MCF 10A (cell line): ENCODE measurements around the gene MINDY1. TPM values are rescaled to one million over a fixed set of nuclear protein-coding genes. Genes with fewer than 3 reads are reported as not detected.
A peak's percentile ranks its signal among the peaks of the same experiment; 100 is the strongest.

Experiments
- BruUV-seq: library from RNA; stranded (reverse); fragments of 400-500 nt; replicated peaks from 2 replicates; lab custom pipeline; 2021; lab: Mats Ljungman, UMichigan
- CTCF ChIA-PET: fragments of 300-600 bp; sonication (Branson Sonifier 250); formaldehyde crosslinking; extraction: SDS; loops from one replicate; lab custom pipeline; 2021; ENCODE audit warnings: antibody characterized with exemption, inconsistent platforms; lab: Yijun Ruan, JAX
- POLR2A ChIA-PET: fragments of 300-600, 350-650 bp; sonication (Branson Sonifier 250); formaldehyde crosslinking; extraction: SDS; loops from one replicate; lab custom pipeline; 2020; ENCODE audit warnings: antibody characterized with exemption, inconsistent platforms; lab: Yijun Ruan, JAX
- DNase-seq: peaks from one replicate; pipeline ENCODE4 v3.0.0-alpha.2; 2018; ENCODE audit not compliant: unreplicated experiment
- H3K27ac Mint-ChIP-seq: one replicate; pipeline ENCODE4 v1.8.0; 2022; ENCODE audit warnings: mild to moderate bottlenecking, low read depth, mixed read lengths; ENCODE audit not compliant: unreplicated experiment
- H3K27me3 Mint-ChIP-seq: one replicate; pipeline ENCODE4 v1.8.0; 2022; ENCODE audit warnings: mixed read lengths; ENCODE audit not compliant: insufficient read depth, unreplicated experiment
- H3K36me3 Mint-ChIP-seq: one replicate; pipeline ENCODE4 v1.8.0; 2022; ENCODE audit warnings: mild to moderate bottlenecking, moderate library complexity, mixed read lengths; ENCODE audit not compliant: insufficient read depth, unreplicated experiment
- H3K4me1 Mint-ChIP-seq: one replicate; pipeline ENCODE4 v1.8.0; 2022; ENCODE audit warnings: mixed read lengths; ENCODE audit not compliant: insufficient read depth, unreplicated experiment
- H3K4me3 Mint-ChIP-seq: one replicate; pipeline ENCODE4 v1.8.0; 2022; ENCODE audit warnings: mild to moderate bottlenecking, moderate library complexity, mixed read lengths; ENCODE audit not compliant: unreplicated experiment
- H3K9me3 Mint-ChIP-seq: one replicate; pipeline ENCODE4 v1.8.0; 2022; ENCODE audit warnings: mixed read lengths; ENCODE audit not compliant: unreplicated experiment
- intact Hi-C: fragments of 100-400 bp; cut with micrococcal nuclease; formaldehyde crosslinking; loops from 2 replicates; pipeline ENCODE4 v1.14.1; 2022
- total RNA-seq: library from RNA; stranded (reverse); gene quantifications from 2 replicates; pipeline ENCODE4 v1.2.3, GENCODE V29; 2022
- TF ChIP-seq, protein P1 (sequence below): fragments of 200-600 bp; IDR thresholded peaks from one replicate; pipeline ENCODE4 v1.8.0; 2022; ENCODE audit warnings: antibody characterized with exemption, mild to moderate bottlenecking; ENCODE audit not compliant: unreplicated experiment

The MINDY1 gene
- total RNA-seq, 1 experiment from 2014 or later = 8.9 TPM

DNA sequence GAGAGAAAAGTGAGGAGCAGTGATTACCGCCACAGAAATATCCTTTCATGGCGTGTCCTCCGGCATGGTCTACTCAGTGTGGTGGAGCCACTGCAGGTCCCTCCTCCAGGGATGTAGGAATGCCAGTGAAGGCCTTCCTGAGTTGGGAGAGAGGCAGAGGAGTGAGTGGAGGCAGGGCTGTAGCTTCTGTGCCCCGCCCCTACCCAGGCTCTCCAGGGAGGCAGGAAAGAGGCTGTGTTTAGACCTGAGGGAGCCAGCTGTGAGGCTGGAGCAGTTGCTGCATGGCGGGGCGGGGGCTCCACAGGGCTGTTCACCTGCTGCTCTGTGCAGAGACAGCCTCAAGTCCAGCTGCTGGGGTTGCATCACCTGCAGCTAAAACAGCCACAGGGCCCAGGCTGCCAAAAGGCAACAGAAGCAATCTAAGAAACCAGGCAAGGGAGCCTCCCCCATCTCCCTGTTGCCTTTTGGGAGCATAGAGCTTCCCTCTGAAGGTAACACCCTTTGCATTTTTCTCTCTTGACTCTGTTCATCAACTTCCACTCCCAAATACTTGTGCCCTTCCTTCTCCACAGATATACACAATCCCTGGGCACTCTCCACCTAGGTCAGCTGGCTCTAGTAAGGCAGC, 25.4 kb downstream of the MINDY1 start:
- no peak overlapping the region for H3K4me3 Mint-ChIP-seq
- no TSS peak for BruUV-seq
- CTCF ChIA-PET = interaction anchor here (0.6 to 14.2 kb wide), 10 partner anchors 11 to 423 kb away, joined by 3 to 302 read pairs (median 5); partner anchors contain the start of gene MINDY1

DNA sequence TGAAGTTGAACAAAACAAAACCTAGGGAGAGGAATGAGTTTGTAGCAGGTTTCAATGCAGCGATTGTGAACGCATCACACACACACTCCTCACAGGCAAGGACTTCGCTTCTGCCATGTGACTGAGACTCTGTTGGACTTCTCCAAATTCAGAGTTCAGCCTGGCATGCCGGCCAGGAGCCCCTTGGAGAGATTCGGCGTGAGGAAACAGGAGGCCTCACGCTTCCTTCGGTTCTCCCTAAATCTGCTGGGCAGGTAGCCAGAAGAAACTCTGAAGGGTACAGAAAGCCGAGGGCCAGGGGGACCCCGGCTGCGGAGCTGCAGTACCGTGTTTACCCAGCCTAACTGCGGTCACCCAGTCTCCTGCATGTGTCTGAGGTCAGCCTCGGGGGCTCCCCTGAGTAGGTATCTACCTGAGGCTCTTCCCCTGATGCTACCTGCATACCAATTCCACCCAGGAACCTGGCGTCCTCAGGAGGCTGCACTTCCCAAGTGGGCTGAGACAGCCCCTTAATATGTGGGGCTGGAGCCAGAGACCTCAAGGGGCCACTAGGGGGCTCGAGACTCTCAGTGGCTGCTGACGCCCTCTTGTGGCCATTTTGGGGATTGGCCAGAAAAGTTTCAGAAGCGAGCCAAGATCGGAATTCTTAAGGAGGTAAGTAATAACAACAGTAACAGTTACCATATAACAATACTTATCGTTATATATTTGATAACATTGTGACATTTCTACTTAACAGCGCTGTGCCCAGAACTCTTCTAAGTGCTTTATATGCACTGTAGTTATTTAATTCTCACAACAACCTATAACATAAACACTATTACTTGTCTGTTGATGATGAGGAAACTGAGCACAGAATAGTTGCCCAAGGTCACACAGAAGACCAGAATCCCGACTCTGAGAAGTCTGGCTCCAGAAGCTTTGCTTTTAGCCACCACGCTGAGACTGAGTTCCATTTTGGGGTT, 27.3 kb downstream of the MINDY1 start:
- Mint-ChIP-seq H3K4me3 (no peak overlapping the region), H3K4me1 (peaks cover 32% of the 10 kb centered on the region), H3K27me3 (no peaks in the 10 kb centered on the region), H3K27ac (no peak overlapping the region), H3K36me3 (no peaks in the 10 kb centered on the region), H3K9me3 (no peaks in the 10 kb centered on the region)
- CTCF ChIA-PET = interaction anchor here (0.6 to 14.2 kb wide), 27 partner anchors 9 to 626 kb away, joined by 3 to 302 read pairs (median 4); partner anchors contain the start of genes ADAMTSL4 and MINDY1
- intact Hi-C loops = loop anchor here (1.0 to 5.0 kb wide), 5 partner anchors 27 to 517 kb away; partner anchors contain the start of genes ENSA and MINDY1
- DNase-seq = peak; percentile 95
- POLR2A ChIA-PET = interaction anchor here (0.7 to 3.7 kb wide), 6 partner anchors 16 to 53 kb away, joined by 3 to 43 read pairs (median 15); partner anchors contain the start of genes MINDY1 and SETDB1
- no TSS peak for BruUV-seq
- TF ChIP-seq, protein P1, sequence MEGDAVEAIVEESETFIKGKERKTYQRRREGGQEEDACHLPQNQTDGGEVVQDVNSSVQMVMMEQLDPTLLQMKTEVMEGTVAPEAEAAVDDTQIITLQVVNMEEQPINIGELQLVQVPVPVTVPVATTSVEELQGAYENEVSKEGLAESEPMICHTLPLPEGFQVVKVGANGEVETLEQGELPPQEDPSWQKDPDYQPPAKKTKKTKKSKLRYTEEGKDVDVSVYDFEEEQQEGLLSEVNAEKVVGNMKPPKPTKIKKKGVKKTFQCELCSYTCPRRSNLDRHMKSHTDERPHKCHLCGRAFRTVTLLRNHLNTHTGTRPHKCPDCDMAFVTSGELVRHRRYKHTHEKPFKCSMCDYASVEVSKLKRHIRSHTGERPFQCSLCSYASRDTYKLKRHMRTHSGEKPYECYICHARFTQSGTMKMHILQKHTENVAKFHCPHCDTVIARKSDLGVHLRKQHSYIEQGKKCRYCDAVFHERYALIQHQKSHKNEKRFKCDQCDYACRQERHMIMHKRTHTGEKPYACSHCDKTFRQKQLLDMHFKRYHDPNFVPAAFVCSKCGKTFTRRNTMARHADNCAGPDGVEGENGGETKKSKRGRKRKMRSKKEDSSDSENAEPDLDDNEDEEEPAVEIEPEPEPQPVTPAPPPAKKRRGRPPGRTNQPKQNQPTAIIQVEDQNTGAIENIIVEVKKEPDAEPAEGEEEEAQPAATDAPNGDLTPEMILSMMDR = peak; percentile 100

More for the DNA sequence above, 25.4 kb downstream of the MINDY1 start:
- intact Hi-C loops = loop anchor here (5.0 kb wide), 1 partner anchor 429 kb away; no protein-coding TSS in a partner anchor
- H3K9me3 Mint-ChIP-seq = no peaks in the 10 kb centered on the region
- H3K27ac Mint-ChIP-seq = peak overlapping the region; percentile 20
- POLR2A ChIA-PET = interaction anchor here (0.7 to 3.6 kb wide), 12 partner anchors 8 to 59 kb away, joined by 3 to 41 read pairs (median 4); partner anchors contain the start of genes MINDY1 and SETDB1
- DNase-seq = peak; percentile 57
- peaks cover 40% of the 10 kb centered on the region for H3K4me1 Mint-ChIP-seq
- H3K27me3 Mint-ChIP-seq = no peaks in the 10 kb centered on the region
- TF ChIP-seq, protein P1 = no peak
- no peaks in the 10 kb centered on the region for H3K36me3 Mint-ChIP-seq

DNA sequence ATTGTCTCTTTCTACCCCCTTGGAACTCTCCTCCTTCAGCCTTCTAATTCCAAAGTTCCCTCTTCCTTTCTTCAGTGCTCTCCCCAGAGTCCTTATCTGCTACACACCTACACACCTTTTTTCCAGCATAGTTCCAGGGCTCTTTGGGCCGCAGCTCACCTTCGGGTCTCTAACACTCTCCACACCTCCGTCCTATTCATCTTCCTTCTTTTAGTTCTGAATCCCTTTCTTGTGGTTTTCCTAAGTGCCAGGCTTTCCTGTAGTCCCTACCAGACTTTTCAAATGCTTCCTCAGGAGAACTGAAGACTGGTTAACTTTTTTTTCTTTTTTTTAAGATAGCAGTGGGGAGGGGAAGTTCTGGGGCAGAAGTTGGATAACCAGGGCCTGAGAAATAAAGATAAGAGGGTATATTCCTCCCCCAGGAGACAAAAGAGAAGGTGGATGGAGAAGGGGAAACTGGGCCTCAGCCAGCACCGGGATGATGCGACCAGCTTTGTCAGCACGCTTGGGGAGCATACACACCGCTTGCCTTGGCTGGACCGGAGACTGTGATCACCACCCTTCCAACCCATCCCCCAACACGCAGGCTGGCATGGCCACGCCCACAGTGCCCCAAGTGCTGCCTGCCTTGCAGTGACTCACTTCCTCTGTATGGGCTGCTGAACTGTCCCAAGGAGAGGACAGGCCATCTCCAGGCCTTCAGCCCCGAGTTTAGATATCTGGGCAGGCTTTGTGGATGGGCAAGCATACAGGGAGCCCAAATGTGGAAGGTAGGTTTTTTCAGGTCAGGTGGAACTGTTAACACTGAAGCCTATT, 29.6 kb downstream of the MINDY1 start:
- Mint-ChIP-seq H3K9me3 (no peaks in the 10 kb centered on the region), H3K4me1 (peaks cover 40% of the 10 kb centered on the region), H3K4me3 (peak overlapping the region; percentile 57), H3K27ac (peak overlapping the region; percentile 23), H3K36me3 (no peaks in the 10 kb centered on the region), H3K27me3 (no peaks in the 10 kb centered on the region)
- POLR2A ChIA-PET = interaction anchor here (0.7 to 3.7 kb wide), 13 partner anchors 9 to 406 kb away, joined by 3 to 43 read pairs (median 4); partner anchors contain the start of genes MINDY1 and SETDB1
- no TSS peak for BruUV-seq
- intact Hi-C loops = loop anchor here (5.0 kb wide), 2 partner anchors 350 to 515 kb away; partner anchors contain the start of gene ENSA
- TF ChIP-seq, protein P1 = no peak
- peak; percentile 96 for DNase-seq
- CTCF ChIA-PET = interaction anchor here (0.5 to 14.2 kb wide), 17 partner anchors 8 to 742 kb away, joined by 3 to 302 read pairs (median 3); partner anchors contain the start of gene MINDY1
